GM23248 (cell line): ENCODE results near the gene SLC18B1. TPM values are rescaled to one million over a fixed set of nuclear protein-coding genes. Genes with fewer than 3 reads are reported as not detected.

Source experiments
- DNase-seq: peaks from one replicate; pipeline ENCODE4 v3.0.0-alpha.2; 2015
- H2AFZ ChIP-seq: fragments of 200-600 bp; sonication (generic); 2 replicates; pipeline ENCODE4 v1.6.1; 2016; ENCODE audit warnings: antibody characterized with exemption
- H3F3A ChIP-seq: fragments of 200-600 bp; sonication (generic); 2 replicates; pipeline ENCODE4 v1.6.1; 2016; ENCODE audit warnings: mild to moderate bottlenecking, antibody characterized with exemption, mixed run types; ENCODE audit not compliant: insufficient read depth
- H3K27ac ChIP-seq: fragments of 200-600 bp; sonication (generic); 2 replicates; pipeline ENCODE4 v1.5.1; 2016; ENCODE audit warnings: mild to moderate bottlenecking
- H3K27me3 ChIP-seq: fragments of 200-600 bp; sonication (generic); replicated peaks from 2 replicates; pipeline ENCODE4 v1.6.1; 2016; ENCODE audit warnings: mild to moderate bottlenecking; ENCODE audit not compliant: insufficient read depth
- H3K36me3 ChIP-seq: fragments of 200-600 bp; sonication (generic); 2 replicates; pipeline ENCODE4 v1.6.1; 2016; ENCODE audit warnings: low read depth, mild to moderate bottlenecking
- H3K4me1 ChIP-seq: fragments of 200-600 bp; sonication (generic); 2 replicates; pipeline ENCODE4 v1.6.1; 2016; ENCODE audit warnings: mild to moderate bottlenecking; ENCODE audit not compliant: insufficient read depth
- H3K4me2 ChIP-seq: fragments of 200-600 bp; sonication (generic); one replicate; pipeline ENCODE4 v1.6.1; 2016; ENCODE audit warnings: mild to moderate bottlenecking; ENCODE audit not compliant: unreplicated experiment
- H3K4me3 ChIP-seq: fragments of 200-600 bp; sonication (generic); 2 replicates; pipeline ENCODE4 v1.5.1; 2016; ENCODE audit warnings: mild to moderate bottlenecking
- H3K79me2 ChIP-seq: fragments of 200-600 bp; sonication (generic); 2 replicates; pipeline ENCODE4 v1.6.1; 2016; ENCODE audit warnings: mild to moderate bottlenecking; ENCODE audit not compliant: insufficient read depth
- H3K9ac ChIP-seq: fragments of 200-600 bp; sonication (generic); 2 replicates; pipeline ENCODE4 v1.6.1; 2016; ENCODE audit warnings: mild to moderate bottlenecking
- H3K9me2 ChIP-seq: fragments of 200-600 bp; sonication (generic); 2 replicates; pipeline ENCODE4 v1.6.1; 2016; ENCODE audit warnings: mixed run types, mild to moderate bottlenecking, moderate library complexity; ENCODE audit not compliant: insufficient read depth
- H3K9me3 ChIP-seq: fragments of 200-600 bp; sonication (generic); one replicate; pipeline ENCODE4 v1.6.1; 2017; ENCODE audit warnings: low read depth
- H4K20me1 ChIP-seq: fragments of 200-600 bp; sonication (generic); 2 replicates; pipeline ENCODE4 v1.6.0; 2016; ENCODE audit not compliant: insufficient read depth
- EZH2 ChIP-seq: fragments of 200-600 bp; sonication (generic); IDR thresholded peaks from 2 replicates; pipeline ENCODE4 v1.6.1; 2018; ENCODE audit warnings: antibody characterized with exemption, mild to moderate bottlenecking; ENCODE audit not compliant: insufficient read depth, poor library complexity, severe bottlenecking
- EZH2phosphoT487 ChIP-seq: fragments of 200-600 bp; sonication (generic); IDR thresholded peaks from 2 replicates; pipeline ENCODE4 v1.6.1; 2018; ENCODE audit warnings: antibody characterized with exemption, moderate library complexity, mild to moderate bottlenecking, low read depth; ENCODE audit not compliant: insufficient read depth
- WGBS, 2 experiments: methylation state at CpG; one replicate each; pipeline ENCODE4 v1.1.6; 2015 to 2017; ENCODE audit warnings: low lambda C conversion rate in 2 of 2, low coverage in 1 of 2; ENCODE audit errors: missing lambda C conversion rate in 2 of 2; 5-methylcytosine and 5-hydroxymethylcytosine counted together
- in situ Hi-C: fragments of 300-500 bp; cut with MboI; formaldehyde crosslinking; loops from 2 replicates; pipeline ENCODE4 v1.15.0; 2020
- polyA plus RNA-seq: library from polyadenylated mRNA; unstranded; fragments of >200 nt; fragmentation: Nextera tagmentation; extraction: Ambion mirVana; gene quantifications from 2 replicates; pipeline ENCODE4 v1.2.1, GENCODE V29; 2016
- total RNA-seq: library from RNA; depleted of rRNA; stranded (reverse); fragments of >200 nt; shearing (Covaris generic); gene quantifications from 2 replicates; pipeline ENCODE4 v1.2.3, GENCODE V29; 2014

The SLC18B1 gene
- total and polyA plus RNA-seq, 2 experiments from 2014 or later: 4.6 to 5.8 TPM

DNA sequence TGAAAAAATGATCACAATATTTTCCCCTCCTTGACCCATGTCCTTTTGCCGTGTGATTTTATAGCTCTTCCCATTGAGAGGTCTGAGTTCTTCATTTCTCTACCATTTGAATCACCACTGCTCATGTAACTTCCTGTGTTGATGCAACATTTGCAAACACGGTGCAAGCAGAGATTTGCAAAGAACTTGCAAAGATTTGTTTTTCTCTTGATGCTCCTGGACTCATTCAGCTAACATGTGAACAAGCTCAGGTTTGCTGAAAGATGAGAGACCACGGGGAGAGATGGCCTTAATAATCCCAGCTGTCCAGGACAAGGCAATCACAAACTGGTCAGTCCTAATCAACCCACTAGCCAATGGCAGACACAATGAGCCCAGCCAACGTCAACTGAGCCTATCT lies 49.3 kb downstream of the SLC18B1 start:
- peak; percentile 36 for DNase-seq

DNA sequence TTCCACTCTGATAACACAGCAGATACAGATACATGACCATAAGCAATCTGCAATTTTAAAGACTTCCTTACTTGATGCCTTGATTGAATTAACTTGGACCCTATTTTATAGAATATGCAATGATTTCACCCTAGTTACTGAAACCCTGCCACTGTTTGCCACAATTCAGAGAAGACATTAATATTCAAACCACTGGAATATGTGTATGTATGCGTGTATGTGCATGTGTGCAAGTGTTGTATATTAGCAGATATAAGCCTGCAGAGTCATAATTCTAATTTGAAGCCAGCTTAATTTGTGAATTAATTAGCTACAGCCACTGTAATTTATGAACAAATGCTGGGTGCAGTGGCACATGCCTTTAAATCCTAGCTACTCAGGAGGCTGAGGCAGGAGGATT lies 50.0 kb downstream of the SLC18B1 start:
- WGBS, 2 experiments: 65 to 81% methylated on average over 1 of the region's 1 CpG
- Histone ChIP-seq H3K4me1 (no peaks in the 10 kb centered on the region), H3K36me3 (no peaks in the 10 kb centered on the region), H3K27ac (no peak overlapping the region), H3K9me3 (no peaks in the 10 kb centered on the region), H3K79me2 (no peaks in the 10 kb centered on the region), H3F3A (no peaks in the 10 kb centered on the region), H4K20me1 (no peaks in the 10 kb centered on the region), H3K4me3 (no peak overlapping the region), H3K4me2 (no peak overlapping the region), H2AFZ (no peak overlapping the region), H3K9me2 (no peaks in the 10 kb centered on the region), H3K27me3 (no peaks in the 10 kb centered on the region), H3K9ac (no peak overlapping the region)
- in situ Hi-C loops: no loop called here
- TF ChIP-seq EZH2phosphoT487: no peak
- TF ChIP-seq EZH2: no peak
- no peak for DNase-seq

More for the DNA sequence above, 49.3 kb downstream of the SLC18B1 start:
- no peak for TF ChIP-seq EZH2
- TF ChIP-seq EZH2phosphoT487: no peak
- no peaks in the 10 kb centered on the region for H3F3A ChIP-seq
- no peak overlapping the region for H3K4me2 ChIP-seq
- H3K4me3 ChIP-seq: no peak overlapping the region
- no peak overlapping the region for H3K27ac ChIP-seq
- WGBS, 2 experiments: 57 to 58% methylated on average over 4 of the region's 4 CpGs
- H3K4me1 ChIP-seq: no peaks in the 10 kb centered on the region
- H3K36me3 ChIP-seq: no peaks in the 10 kb centered on the region
- no peaks in the 10 kb centered on the region for H3K79me2 ChIP-seq
- no peaks in the 10 kb centered on the region for H3K9me3 ChIP-seq
- H2AFZ ChIP-seq: peak overlapping the region; percentile 39; the same call in 1 of the 2 replicates
- no peaks in the 10 kb centered on the region for H3K27me3 ChIP-seq
- no peak overlapping the region for H3K9ac ChIP-seq
- no peaks in the 10 kb centered on the region for H3K9me2 ChIP-seq
- in situ Hi-C loops: no loop called here
- H4K20me1 ChIP-seq: no peaks in the 10 kb centered on the region

DNA sequence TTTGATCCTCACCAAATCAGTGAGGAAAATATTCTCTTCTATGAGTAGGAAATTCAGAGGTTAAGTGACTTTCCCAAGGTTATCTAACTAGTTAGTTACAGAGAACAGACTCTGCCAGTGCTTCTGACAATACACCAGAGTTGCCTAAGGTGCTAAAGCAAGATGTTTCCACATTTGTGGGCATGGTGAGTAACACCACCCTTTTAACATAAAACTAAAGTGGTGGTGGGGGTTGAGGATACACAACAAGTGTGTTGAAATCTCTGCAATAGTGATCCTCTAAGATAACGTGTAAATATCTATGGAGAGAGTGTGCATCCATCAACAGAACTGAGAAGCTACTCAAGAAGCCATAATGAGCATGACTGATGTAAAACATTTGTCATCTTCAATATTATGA lies 52.4 kb downstream of the SLC18B1 start:
- no peaks in the 10 kb centered on the region for H3K36me3 ChIP-seq
- H3K4me3 ChIP-seq: no peak overlapping the region
- no peak overlapping the region for H2AFZ ChIP-seq
- H3K9ac ChIP-seq: no peak overlapping the region
- H3F3A ChIP-seq: no peaks in the 10 kb centered on the region
- H3K79me2 ChIP-seq: no peaks in the 10 kb centered on the region
- no peaks in the 10 kb centered on the region for H3K9me2 ChIP-seq
- peak; percentile 31 for DNase-seq
- no peaks in the 10 kb centered on the region for H4K20me1 ChIP-seq
- in situ Hi-C loops: no loop called here
- 32 to 35% methylated on average over 1 of the region's 1 CpG for WGBS, 2 experiments
- no peak overlapping the region for H3K27ac ChIP-seq
- H3K4me1 ChIP-seq: no peaks in the 10 kb centered on the region
- TF ChIP-seq EZH2phosphoT487 (no peak), EZH2 (no peak)
- no peaks in the 10 kb centered on the region for H3K27me3 ChIP-seq
- no peak overlapping the region for H3K4me2 ChIP-seq
- no peaks in the 10 kb centered on the region for H3K9me3 ChIP-seq

DNA sequence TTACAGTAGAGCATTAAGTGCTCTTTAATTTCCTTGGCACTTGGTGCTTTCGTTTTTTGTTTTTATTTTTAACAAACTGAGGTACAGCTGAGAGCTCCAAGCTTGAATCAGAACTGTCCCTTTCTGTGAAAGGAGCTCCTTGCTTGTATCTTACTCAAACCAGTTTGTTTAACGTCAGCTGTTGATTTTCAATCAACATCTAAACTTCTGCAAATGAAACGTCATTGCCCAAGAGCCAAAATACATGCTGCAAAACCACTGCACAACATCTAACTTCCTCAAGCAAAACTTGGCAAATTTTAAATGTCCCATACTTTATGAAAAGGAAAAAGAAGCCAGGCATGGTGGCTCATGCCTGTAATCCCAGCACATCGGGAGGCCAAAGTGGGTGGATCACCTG lies 55.9 kb downstream of the SLC18B1 start:
- Histone ChIP-seq H3K4me2 (no peak overlapping the region), H3K4me3 (no peak overlapping the region), H3K9me2 (no peaks in the 10 kb centered on the region), H3K4me1 (no peaks in the 10 kb centered on the region), H3K79me2 (no peaks in the 10 kb centered on the region), H3K36me3 (no peaks in the 10 kb centered on the region), H4K20me1 (no peaks in the 10 kb centered on the region), H3K27ac (no peak overlapping the region), H3K27me3 (no peaks in the 10 kb centered on the region; the same call in 1 of the 2 replicates), H2AFZ (no peak overlapping the region), H3K9ac (no peak overlapping the region), H3K9me3 (no peaks in the 10 kb centered on the region), H3F3A (no peaks in the 10 kb centered on the region)
- WGBS, 2 experiments: 56% methylated on average over 4 of the region's 4 CpGs
- TF ChIP-seq EZH2 (no peak), EZH2phosphoT487 (no peak)
- DNase-seq: no peak
- in situ Hi-C loops: no loop called here

DNA sequence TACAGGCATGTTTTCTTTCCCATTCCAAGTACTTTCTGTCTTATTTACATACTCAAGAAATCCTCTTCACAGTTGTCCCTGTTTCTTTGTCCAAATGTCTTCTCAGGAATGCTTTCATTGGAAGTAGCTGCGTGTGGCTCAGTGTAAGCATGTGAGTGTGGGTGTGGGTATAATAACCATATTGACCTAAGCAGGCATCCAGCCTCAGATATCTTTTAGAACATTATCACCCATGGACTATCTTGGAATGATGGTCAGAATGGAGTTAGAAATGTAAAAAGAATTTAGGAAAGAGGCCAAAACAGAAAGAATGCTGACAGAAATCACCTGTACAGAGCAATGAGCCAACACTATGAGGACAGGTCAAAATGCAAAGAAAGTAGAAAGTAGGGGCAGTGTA lies 57.2 kb downstream of the SLC18B1 start:
- Histone ChIP-seq H3K27me3 (no peaks in the 10 kb centered on the region; the same call in 1 of the 2 replicates), H4K20me1 (no peaks in the 10 kb centered on the region), H3K4me3 (no peak overlapping the region), H3K4me1 (no peaks in the 10 kb centered on the region), H3K79me2 (no peaks in the 10 kb centered on the region), H3K27ac (no peak overlapping the region), H3K9me2 (no peaks in the 10 kb centered on the region), H3K9me3 (no peaks in the 10 kb centered on the region), H3K4me2 (no peak overlapping the region), H3K36me3 (no peaks in the 10 kb centered on the region), H2AFZ (no peak overlapping the region), H3K9ac (no peak overlapping the region), H3F3A (no peaks in the 10 kb centered on the region)
- TF ChIP-seq EZH2: no peak
- no peak for TF ChIP-seq EZH2phosphoT487
- no peak for DNase-seq
- WGBS, 2 experiments: 37 to 45% methylated on average over 1 of the region's 1 CpG
- in situ Hi-C loops: no loop called here
